ENCODE measurements around the gene QRFP. TPM values are rescaled to one million over a fixed set of nuclear protein-coding genes. Genes with fewer than 3 reads are reported as not detected.

Gene QRFP
- total RNA-seq, 2 donors from 2014 or later, result not detected

DNA sequence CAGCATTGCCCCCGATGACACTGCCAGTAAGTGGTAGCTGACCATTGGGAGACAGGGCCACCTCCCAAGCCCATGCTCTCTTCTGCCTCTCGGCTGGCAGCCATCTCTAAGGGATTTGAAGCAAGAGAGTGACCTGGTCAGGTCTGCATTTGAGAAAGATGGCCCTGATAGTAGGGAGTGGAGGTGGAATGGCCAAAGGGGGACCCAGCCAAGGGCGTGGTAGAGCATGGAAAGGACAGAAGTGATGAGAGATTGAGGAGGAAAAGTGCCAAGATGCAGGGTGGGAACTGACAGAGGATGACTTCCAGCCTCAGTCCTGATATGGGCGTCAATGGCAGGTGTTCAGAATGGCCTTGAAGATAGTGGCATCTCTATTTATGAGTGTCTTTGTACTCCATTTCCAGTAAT, 52.6 kb downstream of the QRFP start:
- Mint-ChIP-seq H3K4me3 (no peak overlapping the region), H3K27me3 (ENCODE audit: insufficient read depth) (no peaks in the 10 kb centered on the region), H3K9me3 (no peaks in the 10 kb centered on the region), H3K36me3 (ENCODE audit: low read depth) (peaks cover 3% of the 10 kb centered on the region), H3K27ac (no peak overlapping the region), H3K4me1 (peaks cover 42% of the 10 kb centered on the region)
- Histone ChIP-seq H3K27me3 (ENCODE audit: control insufficient read depth, insufficient read depth, low read length, poor library complexity, severe bottlenecking) (no peaks in the 10 kb centered on the region), H3K36me3 (ENCODE audit: control insufficient read depth, insufficient read depth, low read length) (peaks cover 5% of the 10 kb centered on the region), H3K4me3 (ENCODE audit: low read length) (no peak overlapping the region), H3K9ac (ENCODE audit: extremely low read depth, low read length, poor library complexity, severe bottlenecking) (no peak overlapping the region), H3K4me1 (ENCODE audit: control insufficient read depth, insufficient read depth, low read length) (peaks cover 5% of the 10 kb centered on the region), H3K9me3 (ENCODE audit: control insufficient read depth, low read length) (no peaks in the 10 kb centered on the region), H3K27ac (ENCODE audit: low read depth, low read length) (no peak overlapping the region)
- TF ChIP-seq CTCF (conservative IDR thresholded peaks at IDR 0.05), result no peak
- WGBS, 2 experiments (ENCODE audit: insufficient coverage in 1 of 2, insufficient read length in 1 of 2), result 91 to 98% methylated on average over 4 of the region's 4 CpGs
- DNase-seq, result peak; percentile 14

- Histone ChIP-seq H3K27me3 (ENCODE audit: control insufficient read depth, insufficient read depth, low read length, poor library complexity, severe bottlenecking) (no peaks in the 10 kb centered on the region), H3K4me1 (ENCODE audit: control insufficient read depth, insufficient read depth, low read length) (peaks cover 5% of the 10 kb centered on the region), H3K36me3 (ENCODE audit: control insufficient read depth, insufficient read depth, low read length) (peaks cover 5% of the 10 kb centered on the region), H3K4me3 (ENCODE audit: low read length) (no peak overlapping the region), H3K9me3 (ENCODE audit: control insufficient read depth, low read length) (no peaks in the 10 kb centered on the region), H3K9ac (ENCODE audit: extremely low read depth, low read length, poor library complexity, severe bottlenecking) (no peak overlapping the region), H3K27ac (ENCODE audit: low read depth, low read length) (peak overlapping the region; percentile 29)
- no peak for TF ChIP-seq CTCF (conservative IDR thresholded peaks at IDR 0.05)
- Mint-ChIP-seq H3K4me1 (peaks cover 48% of the 10 kb centered on the region), H3K9me3 (no peaks in the 10 kb centered on the region), H3K27ac (no peak overlapping the region), H3K4me3 (no peak overlapping the region), H3K27me3 (ENCODE audit: insufficient read depth) (no peaks in the 10 kb centered on the region), H3K36me3 (ENCODE audit: low read depth) (peaks cover 2% of the 10 kb centered on the region)
- peak; percentile 38 for DNase-seq
- WGBS, 2 experiments (ENCODE audit: insufficient coverage in 1 of 2, insufficient read length in 1 of 2), result 94 to 95% methylated on average over 9 of the region's 9 CpGs
Measured at GRCh38 chr9:130843049-130843908, 53.3 kb downstream of the QRFP start.

Other genes with a start within 250 kb of the QRFP start
- not detected for gene PRDM12, start 232.2 kb downstream of the QRFP start, total RNA-seq
- 10 to 100 TPM; 47.8 to 74.0 TPM for gene EXOSC2, start 203.0 kb downstream of the QRFP start, total RNA-seq
- gene ABL1, start 61.6 kb downstream of the QRFP start, total RNA-seq, result 10 to 100 TPM; 78.8 to 94.1 TPM
- 1 to 10 TPM; 2.8 to 3.7 TPM for gene FIBCD1, start 42.4 kb upstream of the QRFP start, total RNA-seq
- gene LAMC3, start 112.4 kb upstream of the QRFP start, total RNA-seq, result 10 to 100 TPM; 16.7 to 41.2 TPM
- gene AIF1L, start 199.7 kb upstream of the QRFP start, total RNA-seq, result 100 to 1,000 TPM in 1 of 2 donors, 10 to 100 TPM in 1; 93.4 to 117 TPM
- 10 to 100 TPM; 56.7 to 59.9 TPM for gene NUP214, start 228.8 kb upstream of the QRFP start, total RNA-seq